GM23248 (cell line): ENCODE results near the gene TPM4. TPM values are rescaled to one million over a fixed set of nuclear protein-coding genes. Genes with fewer than 3 reads are reported as not detected.

Experiments
- DNase-seq: peaks from one replicate; pipeline ENCODE4 v3.0.0-alpha.2; 2015
- H2AFZ ChIP-seq: fragments of 200-600 bp; sonication (generic); 2 replicates; pipeline ENCODE4 v1.6.1; 2016; ENCODE audit warnings: antibody characterized with exemption
- H3F3A ChIP-seq: fragments of 200-600 bp; sonication (generic); 2 replicates; pipeline ENCODE4 v1.6.1; 2016; ENCODE audit warnings: mild to moderate bottlenecking, antibody characterized with exemption, mixed run types; ENCODE audit not compliant: insufficient read depth
- H3K27ac ChIP-seq: fragments of 200-600 bp; sonication (generic); 2 replicates; pipeline ENCODE4 v1.5.1; 2016; ENCODE audit warnings: mild to moderate bottlenecking
- H3K27me3 ChIP-seq: fragments of 200-600 bp; sonication (generic); replicated peaks from 2 replicates; pipeline ENCODE4 v1.6.1; 2016; ENCODE audit warnings: mild to moderate bottlenecking; ENCODE audit not compliant: insufficient read depth
- H3K36me3 ChIP-seq: fragments of 200-600 bp; sonication (generic); 2 replicates; pipeline ENCODE4 v1.6.1; 2016; ENCODE audit warnings: low read depth, mild to moderate bottlenecking
- H3K4me1 ChIP-seq: fragments of 200-600 bp; sonication (generic); 2 replicates; pipeline ENCODE4 v1.6.1; 2016; ENCODE audit warnings: mild to moderate bottlenecking; ENCODE audit not compliant: insufficient read depth
- H3K4me2 ChIP-seq: fragments of 200-600 bp; sonication (generic); one replicate; pipeline ENCODE4 v1.6.1; 2016; ENCODE audit warnings: mild to moderate bottlenecking; ENCODE audit not compliant: unreplicated experiment
- H3K4me3 ChIP-seq: fragments of 200-600 bp; sonication (generic); 2 replicates; pipeline ENCODE4 v1.5.1; 2016; ENCODE audit warnings: mild to moderate bottlenecking
- H3K79me2 ChIP-seq: fragments of 200-600 bp; sonication (generic); 2 replicates; pipeline ENCODE4 v1.6.1; 2016; ENCODE audit warnings: mild to moderate bottlenecking; ENCODE audit not compliant: insufficient read depth
- H3K9ac ChIP-seq: fragments of 200-600 bp; sonication (generic); 2 replicates; pipeline ENCODE4 v1.6.1; 2016; ENCODE audit warnings: mild to moderate bottlenecking
- H3K9me2 ChIP-seq: fragments of 200-600 bp; sonication (generic); 2 replicates; pipeline ENCODE4 v1.6.1; 2016; ENCODE audit warnings: mixed run types, mild to moderate bottlenecking, moderate library complexity; ENCODE audit not compliant: insufficient read depth
- H3K9me3 ChIP-seq: fragments of 200-600 bp; sonication (generic); one replicate; pipeline ENCODE4 v1.6.1; 2017; ENCODE audit warnings: low read depth
- H4K20me1 ChIP-seq: fragments of 200-600 bp; sonication (generic); 2 replicates; pipeline ENCODE4 v1.6.0; 2016; ENCODE audit not compliant: insufficient read depth
- EZH2 ChIP-seq: fragments of 200-600 bp; sonication (generic); IDR thresholded peaks from 2 replicates; pipeline ENCODE4 v1.6.1; 2018; ENCODE audit warnings: antibody characterized with exemption, mild to moderate bottlenecking; ENCODE audit not compliant: insufficient read depth, poor library complexity, severe bottlenecking
- EZH2phosphoT487 ChIP-seq: fragments of 200-600 bp; sonication (generic); IDR thresholded peaks from 2 replicates; pipeline ENCODE4 v1.6.1; 2018; ENCODE audit warnings: antibody characterized with exemption, moderate library complexity, mild to moderate bottlenecking, low read depth; ENCODE audit not compliant: insufficient read depth
- WGBS, 2 experiments: methylation state at CpG; one replicate each; pipeline ENCODE4 v1.1.6; 2015 to 2017; ENCODE audit warnings: low lambda C conversion rate in 2 of 2, low coverage in 1 of 2; ENCODE audit errors: missing lambda C conversion rate in 2 of 2; 5-methylcytosine and 5-hydroxymethylcytosine counted together
- in situ Hi-C: fragments of 300-500 bp; cut with MboI; formaldehyde crosslinking; loops from 2 replicates; pipeline ENCODE4 v1.15.0; 2020
- polyA plus RNA-seq: library from polyadenylated mRNA; unstranded; fragments of >200 nt; fragmentation: Nextera tagmentation; extraction: Ambion mirVana; gene quantifications from 2 replicates; pipeline ENCODE4 v1.2.1, GENCODE V29; 2016
- total RNA-seq: library from RNA; depleted of rRNA; stranded (reverse); fragments of >200 nt; shearing (Covaris generic); gene quantifications from 2 replicates; pipeline ENCODE4 v1.2.3, GENCODE V29; 2014

TPM4 gene
- total and polyA plus RNA-seq, 2 experiments from 2014 or later: 1,408 to 1,469 TPM

- H3F3A ChIP-seq: no peaks in the 10 kb centered on the region
- no peak overlapping the region for H3K27ac ChIP-seq
- H3K79me2 ChIP-seq: no peaks in the 10 kb centered on the region
- H3K27me3 ChIP-seq: no peaks in the 10 kb centered on the region
- in situ Hi-C loops: no loop called here
- H3K9me2 ChIP-seq: no peaks in the 10 kb centered on the region
- no peaks in the 10 kb centered on the region for H3K36me3 ChIP-seq
- H3K9ac ChIP-seq: no peak overlapping the region
- H3K4me3 ChIP-seq: no peak overlapping the region
- 96 to 98% methylated on average over 21 of the region's 21 CpGs for WGBS, 2 experiments
- TF ChIP-seq EZH2 (no peak), EZH2phosphoT487 (no peak)
- H3K9me3 ChIP-seq: no peaks in the 10 kb centered on the region
- no peak for DNase-seq
- H2AFZ ChIP-seq: no peak overlapping the region
- no peaks in the 10 kb centered on the region for H3K4me1 ChIP-seq
- H3K4me2 ChIP-seq: no peak overlapping the region
- no peaks in the 10 kb centered on the region for H4K20me1 ChIP-seq
Measured at GRCh38 chr19:16127776-16128371, 51.6 kb downstream of the TPM4 start.

- TF ChIP-seq EZH2phosphoT487 (no peak), EZH2 (no peak)
- no peaks in the 10 kb centered on the region for H3K79me2 ChIP-seq
- H3K4me1 ChIP-seq: no peaks in the 10 kb centered on the region
- H3K4me3 ChIP-seq: no peak overlapping the region
- no peak overlapping the region for H3K27ac ChIP-seq
- H2AFZ ChIP-seq: no peak overlapping the region
- no peak for DNase-seq
- no peaks in the 10 kb centered on the region for H3K9me3 ChIP-seq
- H3K9ac ChIP-seq: no peak overlapping the region
- H3K36me3 ChIP-seq: no peaks in the 10 kb centered on the region; the same call in 1 of the 2 replicates
- no peaks in the 10 kb centered on the region for H3K27me3 ChIP-seq
- WGBS, 2 experiments: 63 to 67% methylated on average over 3 of the region's 3 CpGs
- in situ Hi-C loops: no loop called here
- H3F3A ChIP-seq: no peaks in the 10 kb centered on the region
- H3K9me2 ChIP-seq: no peaks in the 10 kb centered on the region
- no peaks in the 10 kb centered on the region for H4K20me1 ChIP-seq
- no peak overlapping the region for H3K4me2 ChIP-seq
Measured at GRCh38 chr19:16131648-16132047, 55.4 kb downstream of the TPM4 start.

GRCh38 chr19:16133818-16134217 lies 57.5 kb downstream of the TPM4 start:
- WGBS, 2 experiments: 74 to 83% methylated on average over 4 of the region's 4 CpGs
- no peak overlapping the region for H3K4me3 ChIP-seq
- H2AFZ ChIP-seq: no peak overlapping the region
- no peaks in the 10 kb centered on the region for H3F3A ChIP-seq
- H3K9me3 ChIP-seq: no peaks in the 10 kb centered on the region
- in situ Hi-C loops: no loop called here
- H3K9ac ChIP-seq: no peak overlapping the region
- H3K79me2 ChIP-seq: no peaks in the 10 kb centered on the region
- H4K20me1 ChIP-seq: no peaks in the 10 kb centered on the region
- no peak overlapping the region for H3K27ac ChIP-seq
- H3K4me2 ChIP-seq: no peak overlapping the region
- no peaks in the 10 kb centered on the region for H3K9me2 ChIP-seq
- no peaks in the 10 kb centered on the region for H3K27me3 ChIP-seq
- no peaks in the 10 kb centered on the region for H3K4me1 ChIP-seq
- TF ChIP-seq EZH2 (no peak), EZH2phosphoT487 (no peak)
- no peaks in the 10 kb centered on the region; the same call in 1 of the 2 replicates for H3K36me3 ChIP-seq
- peak; percentile 28 for DNase-seq

GRCh38 chr19:16134510-16134909 lies 58.2 kb downstream of the TPM4 start:
- Histone ChIP-seq H3K9me3 (no peaks in the 10 kb centered on the region), H3K4me3 (no peak overlapping the region), H3K27ac (no peak overlapping the region), H3K27me3 (no peaks in the 10 kb centered on the region), H3K36me3 (no peaks in the 10 kb centered on the region; the same call in 1 of the 2 replicates), H3K4me1 (no peaks in the 10 kb centered on the region), H2AFZ (no peak overlapping the region), H3K9me2 (no peaks in the 10 kb centered on the region), H3K79me2 (no peaks in the 10 kb centered on the region), H3K4me2 (no peak overlapping the region), H4K20me1 (no peaks in the 10 kb centered on the region), H3K9ac (no peak overlapping the region), H3F3A (no peaks in the 10 kb centered on the region)
- in situ Hi-C loops: no loop called here
- DNase-seq: no peak
- TF ChIP-seq EZH2: no peak
- TF ChIP-seq EZH2phosphoT487: no peak
- whole genome bisulfite sequencing, 2 experiments: 60 to 68% methylated on average over 7 of the region's 7 CpGs
